HS-27A (cell line): Measurements from ENCODE around the gene DRAM1.
"Not testable (repeated sequence)": the region's sequence is repeated elsewhere in the genome, so short reads cannot be mapped to it uniquely, and the experiment has no call there.

Experiments
- DNase-seq: peaks from one replicate; pipeline ENCODE4 v3.0.0-alpha.2; 2012; ENCODE audit warnings: low read depth, missing footprints

DRAM1 gene

GRCh38 chr12:101859664-101860607 is 17.4 kb upstream of the DRAM1 start:
- no peak for DNase-seq

GRCh38 chr12:101861688-101862087 is 15.7 kb upstream of the DRAM1 start:
- DNase-seq: not testable (repeated sequence)

GRCh38 chr12:101862245-101862644 is 15.1 kb upstream of the DRAM1 start:
- DNase-seq: no peak

GRCh38 chr12:101863981-101864380 is 13.4 kb upstream of the DRAM1 start:
- no peak for DNase-seq

GRCh38 chr12:101866615-101867373 is 10.6 kb upstream of the DRAM1 start:
- no peak for DNase-seq

GRCh38 chr12:101867619-101868018 is 9.8 kb upstream of the DRAM1 start:
- not testable (repeated sequence) for DNase-seq

GRCh38 chr12:101870925-101871324 is 6.5 kb upstream of the DRAM1 start:
- no peak for DNase-seq

GRCh38 chr12:101875162-101875561 is 2.2 kb upstream of the DRAM1 start:
- DNase-seq: no peak

GRCh38 chr12:101876322-101876860 is 989 bp upstream of the DRAM1 start:
- no peak for DNase-seq

GRCh38 chr12:101877806-101878242 is 444 bp downstream of the DRAM1 start:
- no peak for DNase-seq

- DNase-seq: no peak
These were observed 952 bp downstream of the DRAM1 start for GRCh38 chr12:101878243-101878821.

- no peak for DNase-seq
These were observed 3.4 kb downstream of the DRAM1 start for GRCh38 chr12:101880769-101881168.

GRCh38 chr12:101881228-101881627 is 3.8 kb downstream of the DRAM1 start:
- DNase-seq: no peak

GRCh38 chr12:101884174-101884573 is 6.8 kb downstream of the DRAM1 start:
- DNase-seq: no peak

- DNase-seq: not testable (repeated sequence)
These were observed 7.5 kb downstream of the DRAM1 start for GRCh38 chr12:101884781-101885340.

GRCh38 chr12:101885912-101886561 is 8.7 kb downstream of the DRAM1 start:
- DNase-seq: no peak

GRCh38 chr12:101889211-101889752 is 11.9 kb downstream of the DRAM1 start:
- DNase-seq: no peak

GRCh38 chr12:101891462-101891971 is 14.1 kb downstream of the DRAM1 start:
- DNase-seq: no peak

GRCh38 chr12:101892794-101893193 is 15.4 kb downstream of the DRAM1 start:
- no peak for DNase-seq

GRCh38 chr12:101901777-101902176 is 24.4 kb downstream of the DRAM1 start:
- no peak for DNase-seq

- no peak for DNase-seq
These were observed 25.3 kb downstream of the DRAM1 start for GRCh38 chr12:101902641-101903040.
